ENCODE measurements around the gene EIF5.
A peak's percentile ranks its signal among the peaks of the same experiment; 100 is the strongest.

EIF5 gene

GRCh38 chr14:103311171-103311997 lies 22.7 kb upstream of the EIF5 start:
- DNase-seq: no peak

- DNase-seq: no peak
Observed at GRCh38 chr14:103312006-103312635, 21.9 kb upstream of the EIF5 start.

GRCh38 chr14:103313704-103314103 lies 20.3 kb upstream of the EIF5 start:
- DNase-seq: no peak

GRCh38 chr14:103314496-103315277 lies 19.4 kb upstream of the EIF5 start:
- DNase-seq: no peak

- no peak for DNase-seq
Observed at GRCh38 chr14:103315351-103315911, 18.6 kb upstream of the EIF5 start.

GRCh38 chr14:103315941-103316340 lies 18.1 kb upstream of the EIF5 start:
- DNase-seq: no peak

- DNase-seq: no peak
Observed at GRCh38 chr14:103316721-103317121, 17.3 kb upstream of the EIF5 start.

GRCh38 chr14:103317251-103317650 lies 16.8 kb upstream of the EIF5 start:
- DNase-seq: no peak

GRCh38 chr14:103317976-103318580 lies 16.0 kb upstream of the EIF5 start:
- no peak for DNase-seq

- no peak for DNase-seq
Observed at GRCh38 chr14:103318750-103319419, 15.2 kb upstream of the EIF5 start.

GRCh38 chr14:103319422-103319821 lies 14.6 kb upstream of the EIF5 start:
- no peak for DNase-seq

- no peak for DNase-seq
Observed at GRCh38 chr14:103326078-103326477, 8.0 kb upstream of the EIF5 start.

GRCh38 chr14:103328941-103329340 lies 5.1 kb upstream of the EIF5 start:
- no peak for DNase-seq

- DNase-seq: no peak
Observed at GRCh38 chr14:103329401-103330347, 4.4 kb upstream of the EIF5 start.

- DNase-seq: no peak
Observed at GRCh38 chr14:103330536-103330935, 3.5 kb upstream of the EIF5 start.

- DNase-seq: peak; percentile 15
Observed at GRCh38 chr14:103332143-103332919, 1.7 kb upstream of the EIF5 start.

- DNase-seq: peak; percentile 79
Observed at GRCh38 chr14:103334644-103335622, 896 bp downstream of the EIF5 start.

GRCh38 chr14:103336191-103336590 lies 2.2 kb downstream of the EIF5 start:
- no peak for DNase-seq

GRCh38 chr14:103337794-103338193 lies 3.8 kb downstream of the EIF5 start:
- DNase-seq: no peak

Measured in activated CD4-positive, alpha-beta T cell treated with anti-CD3 and anti-CD28 coated beads, Interleukin-10, Interleukin-2, amounts not matched to agents 100 ng/mL and 50 ng/mL, durations not matched to agents 16 hours and 8 hours (primary cell).